Endothelial cell (in vitro differentiated cells): ENCODE measurements around the gene KCNJ1. TPM values are rescaled to one million over a fixed set of nuclear protein-coding genes. Genes with fewer than 3 reads are reported as not detected.

Source experiments
- DNase-seq: peaks from one replicate; pipeline ENCODE4 v3.0.0; 2021; ENCODE audit warnings: low spot score
- H3K27ac Mint-ChIP-seq: one replicate; pipeline ENCODE4 v1.8.0; 2021; ENCODE audit warnings: mixed read lengths, inconsistent platforms; ENCODE audit not compliant: unreplicated experiment
- H3K27me3 Mint-ChIP-seq: one replicate; pipeline ENCODE4 v1.8.0; 2021; ENCODE audit warnings: mild to moderate bottlenecking, moderate library complexity, mixed read lengths, inconsistent platforms; ENCODE audit not compliant: unreplicated experiment
- H3K36me3 Mint-ChIP-seq: one replicate; pipeline ENCODE4 v1.8.0; 2021; ENCODE audit warnings: mild to moderate bottlenecking, low read depth, mixed read lengths, inconsistent platforms; ENCODE audit not compliant: unreplicated experiment
- H3K4me1 Mint-ChIP-seq: one replicate; pipeline ENCODE4 v1.8.0; 2021; ENCODE audit warnings: mild to moderate bottlenecking, mixed read lengths, inconsistent platforms; ENCODE audit not compliant: unreplicated experiment
- H3K4me3 Mint-ChIP-seq: one replicate; pipeline ENCODE4 v1.8.0; 2021; ENCODE audit warnings: mild to moderate bottlenecking, mixed read lengths, inconsistent platforms; ENCODE audit not compliant: unreplicated experiment
- H3K9me3 Mint-ChIP-seq: one replicate; pipeline ENCODE4 v1.8.0; 2021; ENCODE audit warnings: mixed read lengths, inconsistent platforms; ENCODE audit not compliant: unreplicated experiment
- CTCF ChIP-seq: fragments of 200-600 bp; sonication (generic); IDR thresholded peaks from one replicate; pipeline ENCODE4 v1.5.0; 2021; ENCODE audit warnings: antibody characterized with exemption; ENCODE audit not compliant: unreplicated experiment
- total RNA-seq: library from RNA; stranded (reverse); fragmentation: NEBNext Ultra II Directional; extraction: Animal tissue kit (Norgen Biotek cat#: 25700); gene quantifications from one replicate; pipeline ENCODE4 v1.2.1, GENCODE V29; 2021; ENCODE audit not compliant: unreplicated experiment

The KCNJ1 gene
- total RNA-seq, 1 donor from 2014 or later, result not detected

GRCh38 chr11:128876133-128876650 lies 9.1 kb upstream of the KCNJ1 start:
- Mint-ChIP-seq H3K27ac (no peak overlapping the region), H3K36me3 (no peaks in the 10 kb centered on the region), H3K27me3 (peaks cover 5% of the 10 kb centered on the region), H3K4me1 (peaks cover 1% of the 10 kb centered on the region), H3K9me3 (no peaks in the 10 kb centered on the region), H3K4me3 (no peak overlapping the region)
- TF ChIP-seq CTCF, result no peak
- DNase-seq, result no peak

- H3K9me3 Mint-ChIP-seq, result no peaks in the 10 kb centered on the region
- peaks cover 3% of the 10 kb centered on the region for H3K27me3 Mint-ChIP-seq
- no peak overlapping the region for H3K4me3 Mint-ChIP-seq
- no peaks in the 10 kb centered on the region for H3K4me1 Mint-ChIP-seq
- no peak overlapping the region for H3K27ac Mint-ChIP-seq
- no peak for DNase-seq
- no peaks in the 10 kb centered on the region for H3K36me3 Mint-ChIP-seq
- TF ChIP-seq CTCF, result no peak
Observed at GRCh38 chr11:128874427-128874826, 7.3 kb upstream of the KCNJ1 start.

- no peak overlapping the region for H3K4me3 Mint-ChIP-seq
- H3K4me1 Mint-ChIP-seq, result no peaks in the 10 kb centered on the region
- H3K9me3 Mint-ChIP-seq, result no peaks in the 10 kb centered on the region
- TF ChIP-seq CTCF, result no peak
- no peak for DNase-seq
- H3K36me3 Mint-ChIP-seq, result no peaks in the 10 kb centered on the region
- no peak overlapping the region for H3K27ac Mint-ChIP-seq
- peaks cover 1% of the 10 kb centered on the region for H3K27me3 Mint-ChIP-seq
Observed at GRCh38 chr11:128872594-128872993, 5.5 kb upstream of the KCNJ1 start.

- no peaks in the 10 kb centered on the region for H3K9me3 Mint-ChIP-seq
- TF ChIP-seq CTCF, result no peak
- H3K4me3 Mint-ChIP-seq, result no peak overlapping the region
- H3K4me1 Mint-ChIP-seq, result no peaks in the 10 kb centered on the region
- H3K36me3 Mint-ChIP-seq, result no peaks in the 10 kb centered on the region
- H3K27ac Mint-ChIP-seq, result no peak overlapping the region
- no peak for DNase-seq
- peaks cover 1% of the 10 kb centered on the region for H3K27me3 Mint-ChIP-seq
Observed at GRCh38 chr11:128872094-128872493, 5.0 kb upstream of the KCNJ1 start.

- H3K4me1 Mint-ChIP-seq, result no peaks in the 10 kb centered on the region
- H3K27ac Mint-ChIP-seq, result no peak overlapping the region
- H3K36me3 Mint-ChIP-seq, result no peaks in the 10 kb centered on the region
- no peaks in the 10 kb centered on the region for H3K9me3 Mint-ChIP-seq
- no peak for TF ChIP-seq CTCF
- peaks cover 1% of the 10 kb centered on the region for H3K27me3 Mint-ChIP-seq
- DNase-seq, result no peak
- no peak overlapping the region for H3K4me3 Mint-ChIP-seq
Observed at GRCh38 chr11:128871168-128871610, 4.1 kb upstream of the KCNJ1 start.
